Measurements from ENCODE around the gene PIGB.
"Not testable (repeated sequence)": the region's sequence is repeated elsewhere in the genome, so short reads cannot be mapped to it uniquely, and the experiment has no call there.

The PIGB gene

GRCh38 chr15:55286442-55287189 lies 32.4 kb upstream of the PIGB start:
- H3K9me3 Mint-ChIP-seq, H3K27me3 Mint-ChIP-seq, DNase-seq, ATAC-seq: not testable (repeated sequence)
- Mint-ChIP-seq H3K4me3 (peak overlapping the region; percentile 96), H3K4me1 (peaks cover 76% of the 10 kb centered on the region), H3K36me3 (ENCODE audit: low read depth) (peaks cover 48% of the 10 kb centered on the region), H3K27ac (peak overlapping the region; percentile 96)

- ATAC-seq (no peak), DNase-seq (no peak)
- peaks cover 45% of the 10 kb centered on the region for H3K36me3 Mint-ChIP-seq (ENCODE audit: low read depth)
- peak overlapping the region; percentile 96 for H3K27ac Mint-ChIP-seq
- H3K27me3 Mint-ChIP-seq = no peaks in the 10 kb centered on the region
- peaks cover 60% of the 10 kb centered on the region for H3K4me1 Mint-ChIP-seq
- no peaks in the 10 kb centered on the region for H3K9me3 Mint-ChIP-seq
- H3K4me3 Mint-ChIP-seq = peak overlapping the region; percentile 96
These were observed 30.9 kb upstream of the PIGB start for GRCh38 chr15:55288006-55288717.

GRCh38 chr15:55289011-55289745 lies 29.8 kb upstream of the PIGB start:
- Mint-ChIP-seq H3K36me3 (ENCODE audit: low read depth) (peaks cover 43% of the 10 kb centered on the region), H3K27ac (peak overlapping the region; percentile 96), H3K4me1 (peaks cover 50% of the 10 kb centered on the region), H3K4me3 (peak overlapping the region; percentile 96), H3K9me3 (no peaks in the 10 kb centered on the region), H3K27me3 (no peaks in the 10 kb centered on the region)
- DNase-seq (peak; percentile 39), ATAC-seq (peak; percentile 34)

- ATAC-seq (peak; percentile 78), DNase-seq (peak; percentile 83)
- no peaks in the 10 kb centered on the region for H3K9me3 Mint-ChIP-seq
- no peaks in the 10 kb centered on the region for H3K27me3 Mint-ChIP-seq
- peaks cover 43% of the 10 kb centered on the region for H3K4me1 Mint-ChIP-seq
- peak within 1 kb of the TSS; percentile 96 for H3K27ac Mint-ChIP-seq
- peak within 1 kb of the TSS; percentile 96 for H3K4me3 Mint-ChIP-seq
- peaks cover 37% of the 10 kb centered on the region for H3K36me3 Mint-ChIP-seq (ENCODE audit: low read depth)
These were observed 29.1 kb upstream of the PIGB start, which contains the start of gene RAB27A for GRCh38 chr15:55289746-55290527. TSS of gene RAB27A (minus strand) at chr15:55289813. CDS start at chr15:55234934, 54,879 bp downstream.

GRCh38 chr15:55290528-55291057 lies 28.4 kb upstream of the PIGB start:
- no peaks in the 10 kb centered on the region for H3K27me3 Mint-ChIP-seq
- DNase-seq (peak; percentile 88), ATAC-seq (peak; percentile 87)
- H3K36me3 Mint-ChIP-seq (ENCODE audit: low read depth) = peaks cover 32% of the 10 kb centered on the region
- H3K27ac Mint-ChIP-seq = peak overlapping the region; percentile 96
- H3K4me3 Mint-ChIP-seq = peak overlapping the region; percentile 96
- H3K9me3 Mint-ChIP-seq = no peaks in the 10 kb centered on the region
- H3K4me1 Mint-ChIP-seq = peaks cover 36% of the 10 kb centered on the region

- H3K4me1 Mint-ChIP-seq = no peaks in the 10 kb centered on the region
- H3K27me3 Mint-ChIP-seq = no peaks in the 10 kb centered on the region
- H3K27ac Mint-ChIP-seq = no peak overlapping the region
- no peaks in the 10 kb centered on the region for H3K9me3 Mint-ChIP-seq
- ATAC-seq = no peak
- DNase-seq = no peak
- no peak overlapping the region for H3K4me3 Mint-ChIP-seq
- no peaks in the 10 kb centered on the region for H3K36me3 Mint-ChIP-seq (ENCODE audit: low read depth)
These were observed 21.7 kb upstream of the PIGB start for GRCh38 chr15:55297315-55297714.

GRCh38 chr15:55302801-55303200 lies 16.2 kb upstream of the PIGB start:
- not testable (repeated sequence) for H3K9me3 Mint-ChIP-seq, ATAC-seq, H3K4me3 Mint-ChIP-seq, H3K27ac Mint-ChIP-seq, DNase-seq, H3K4me1 Mint-ChIP-seq, H3K27me3 Mint-ChIP-seq
- H3K36me3 Mint-ChIP-seq (ENCODE audit: low read depth) = peaks cover 12% of the 10 kb centered on the region

- H3K27me3 Mint-ChIP-seq = no peaks in the 10 kb centered on the region
- ATAC-seq (no peak), DNase-seq (no peak)
- H3K36me3 Mint-ChIP-seq (ENCODE audit: low read depth) = peaks cover 25% of the 10 kb centered on the region
- peaks cover 64% of the 10 kb centered on the region for H3K4me1 Mint-ChIP-seq
- peak overlapping the region; percentile 96 for H3K4me3 Mint-ChIP-seq
- H3K9me3 Mint-ChIP-seq = no peaks in the 10 kb centered on the region
- H3K27ac Mint-ChIP-seq = peak overlapping the region; percentile 97
These were observed 665 bp downstream of the PIGB start for GRCh38 chr15:55319537-55320237.

- H3K4me3 Mint-ChIP-seq = peak overlapping the region; percentile 96
- ATAC-seq (no peak), DNase-seq (no peak)
- H3K27me3 Mint-ChIP-seq = no peaks in the 10 kb centered on the region
- no peak overlapping the region for H3K27ac Mint-ChIP-seq
- H3K9me3 Mint-ChIP-seq = no peaks in the 10 kb centered on the region
- H3K36me3 Mint-ChIP-seq (ENCODE audit: low read depth) = peaks cover 25% of the 10 kb centered on the region
- peaks cover 59% of the 10 kb centered on the region for H3K4me1 Mint-ChIP-seq
These were observed 1.2 kb downstream of the PIGB start for GRCh38 chr15:55320238-55320550.

GRCh38 chr15:55320963-55321362 lies 1.9 kb downstream of the PIGB start:
- ATAC-seq = no peak
- H3K4me1 Mint-ChIP-seq = peaks cover 52% of the 10 kb centered on the region

GRCh38 chr15:55322467-55322866 lies 3.4 kb downstream of the PIGB start:
- ATAC-seq (no peak), DNase-seq (no peak)
- Mint-ChIP-seq H3K4me3 (no peak overlapping the region), H3K27ac (no peak overlapping the region), H3K27me3 (no peaks in the 10 kb centered on the region), H3K9me3 (no peaks in the 10 kb centered on the region), H3K4me1 (peaks cover 39% of the 10 kb centered on the region), H3K36me3 (ENCODE audit: low read depth) (peaks cover 18% of the 10 kb centered on the region)

More at GRCh38 chr15:55320963-55321362, 1.9 kb downstream of the PIGB start:
- DNase-seq = no peak
- Mint-ChIP-seq H3K4me3 (no peak overlapping the region), H3K27me3 (no peaks in the 10 kb centered on the region), H3K9me3 (no peaks in the 10 kb centered on the region), H3K36me3 (ENCODE audit: low read depth) (peaks cover 21% of the 10 kb centered on the region), H3K27ac (no peak overlapping the region)

- ATAC-seq (no peak), DNase-seq (no peak)
- H3K27me3 Mint-ChIP-seq = no peaks in the 10 kb centered on the region
- no peak overlapping the region for H3K27ac Mint-ChIP-seq
- no peaks in the 10 kb centered on the region for H3K9me3 Mint-ChIP-seq
- peaks cover 21% of the 10 kb centered on the region for H3K36me3 Mint-ChIP-seq (ENCODE audit: low read depth)
- H3K4me3 Mint-ChIP-seq = no peak overlapping the region
- H3K4me1 Mint-ChIP-seq = peaks cover 11% of the 10 kb centered on the region
These were observed 8.4 kb downstream of the PIGB start for GRCh38 chr15:55327387-55327786.

GRCh38 chr15:55334371-55334770 lies 15.3 kb downstream of the PIGB start:
- H3K27me3 Mint-ChIP-seq = no peaks in the 10 kb centered on the region
- no peaks in the 10 kb centered on the region for H3K4me1 Mint-ChIP-seq
- ATAC-seq = no peak
- DNase-seq = no peak
- H3K4me3 Mint-ChIP-seq = no peak overlapping the region
- H3K36me3 Mint-ChIP-seq (ENCODE audit: low read depth) = peaks cover 28% of the 10 kb centered on the region
- no peaks in the 10 kb centered on the region for H3K9me3 Mint-ChIP-seq
- H3K27ac Mint-ChIP-seq = no peak overlapping the region
